Activated T-cell treated with anti-CD3 and anti-CD28 coated beads for 4 hours (primary cell): Measurements from ENCODE around the gene NAT8L.

Experiments used
- DNase-seq: peaks from one replicate; pipeline ENCODE4 v3.0.0-alpha.2; 2020

Gene NAT8L

GRCh38 chr4:2046031-2046961 lies 12.8 kb upstream of the NAT8L start:
- no peak for DNase-seq

DNA sequence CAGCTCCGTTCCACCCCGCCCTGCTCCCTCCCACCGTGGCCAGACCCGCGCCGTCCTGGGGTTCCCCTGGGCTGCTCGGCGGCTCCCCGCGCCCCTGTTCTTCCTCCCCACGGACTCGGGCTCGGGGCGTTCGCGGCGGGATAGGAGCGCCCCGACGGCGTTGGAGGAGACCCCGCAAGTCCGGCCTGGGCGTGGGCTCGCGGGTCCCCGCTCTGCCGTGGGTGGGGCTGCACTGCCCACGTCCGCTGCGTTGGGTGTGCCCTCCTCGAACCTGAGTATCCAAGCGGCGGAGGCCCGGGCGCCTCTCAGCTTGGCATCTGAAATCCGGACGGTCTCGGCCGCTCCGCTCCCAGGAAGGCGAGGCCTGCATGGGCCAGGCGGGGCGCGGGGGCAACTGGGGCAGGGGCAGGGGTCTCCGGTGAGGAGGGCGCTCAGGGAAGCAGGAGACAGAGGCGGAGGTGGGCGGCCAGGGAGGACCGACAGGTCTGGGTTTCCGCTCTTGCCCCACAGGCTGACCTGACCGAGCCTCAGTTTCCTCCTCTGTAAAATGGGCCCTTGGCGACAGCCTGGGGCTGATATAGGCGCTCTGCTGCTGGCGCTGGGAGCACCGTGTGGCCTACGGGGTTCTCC lies 12.0 kb upstream of the NAT8L start:
- no peak for DNase-seq

DNA sequence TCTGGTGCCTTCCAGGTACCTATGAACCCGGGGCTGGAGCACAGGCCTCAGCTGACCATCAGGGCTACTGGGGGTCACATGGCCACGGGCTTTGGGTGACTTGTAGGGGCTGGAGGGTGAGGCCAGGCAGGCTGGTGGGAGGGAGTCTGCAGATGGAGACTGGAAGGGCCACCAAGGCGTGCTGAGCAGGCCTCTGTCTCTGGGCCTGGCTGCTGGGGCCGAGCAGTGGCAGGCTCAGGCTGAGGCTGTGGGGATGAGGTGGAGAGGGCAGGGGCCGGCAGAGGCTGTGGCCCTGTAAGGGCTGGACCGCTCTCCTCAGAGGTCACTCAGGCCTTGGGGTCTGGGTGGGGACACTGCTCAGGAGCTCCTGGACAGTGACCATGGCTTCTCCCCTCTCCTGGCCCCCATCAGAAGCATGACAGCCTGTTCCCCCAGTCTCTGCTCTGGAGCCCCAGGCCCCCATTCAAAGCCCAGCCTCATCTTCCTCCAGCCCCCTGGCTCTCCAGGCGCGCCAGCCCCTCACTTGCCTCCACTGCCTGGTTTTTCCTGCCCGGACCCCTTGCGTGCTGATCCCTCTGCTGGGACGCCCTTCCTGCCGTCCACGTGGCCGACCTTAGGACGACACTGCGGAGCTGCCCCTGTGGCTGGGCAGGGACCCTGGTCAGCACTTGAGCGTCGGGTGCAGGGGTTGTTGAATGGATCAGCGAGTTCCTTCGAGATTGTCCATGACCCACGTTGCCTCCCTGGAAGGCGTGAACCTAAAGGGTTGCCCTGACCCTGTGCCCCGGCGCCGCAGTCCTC lies 11.1 kb upstream of the NAT8L start:
- no peak for DNase-seq

DNA sequence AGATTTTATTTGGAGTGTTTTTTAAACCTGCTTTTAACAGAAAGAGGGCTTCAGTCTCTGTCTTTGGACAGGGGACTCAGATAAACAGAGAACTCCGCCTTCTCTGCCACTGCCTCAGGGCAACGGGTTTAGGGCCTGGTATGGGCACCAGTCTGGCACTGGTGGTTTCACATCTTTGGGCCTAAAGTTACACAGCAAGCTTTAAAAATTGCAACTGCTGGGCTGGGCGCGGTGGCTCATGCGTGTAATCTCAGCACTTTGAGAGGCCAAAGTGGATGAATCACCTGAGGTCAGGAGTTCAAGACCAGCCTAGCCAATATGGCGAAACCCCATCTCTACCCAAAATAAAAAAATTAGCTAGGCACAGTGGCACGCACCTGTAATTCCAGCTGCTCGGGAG lies 10.3 kb upstream of the NAT8L start:
- DNase-seq = no peak

DNA sequence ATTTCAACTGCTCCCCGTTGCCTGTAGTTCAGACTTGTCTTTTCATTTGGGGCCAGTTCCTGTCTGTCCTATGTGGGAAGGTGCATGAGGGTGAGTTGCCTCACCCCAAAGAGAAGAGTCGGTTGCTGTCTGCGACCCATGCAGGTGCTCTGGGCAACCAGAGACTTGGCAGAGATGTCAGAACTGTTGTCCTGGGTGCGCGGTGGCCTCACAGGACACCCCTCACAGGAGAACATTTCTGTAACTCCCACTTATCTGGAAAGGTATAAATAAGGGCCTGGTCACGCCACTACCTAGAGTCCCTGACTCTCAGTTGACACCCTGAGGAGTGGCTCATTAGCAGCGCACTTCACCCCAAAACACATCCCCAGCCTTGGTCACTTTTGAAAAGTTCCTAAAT lies 9.7 kb upstream of the NAT8L start:
- no peak for DNase-seq

- no peak for DNase-seq
Observed at GRCh38 chr4:2049811-2050210, 9.3 kb upstream of the NAT8L start.

DNA sequence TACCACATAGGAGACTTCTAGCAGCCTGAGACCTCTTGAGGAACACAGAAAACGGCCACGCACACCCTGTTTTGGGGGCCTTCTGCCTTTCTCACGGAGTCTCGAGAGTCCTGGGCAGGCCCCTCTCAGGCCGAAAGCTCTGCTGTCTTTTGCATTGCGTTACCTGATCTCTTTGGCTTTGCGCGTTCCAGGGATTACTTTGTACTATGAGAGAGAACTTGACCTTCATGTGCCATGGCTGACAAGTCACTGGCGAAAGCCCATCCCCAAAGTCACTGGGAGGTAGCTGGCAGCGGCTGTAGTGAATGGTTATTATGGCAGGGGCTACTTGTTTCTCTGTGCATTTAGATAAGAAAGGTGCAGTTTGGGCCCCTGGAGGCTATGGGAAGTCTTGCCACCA lies 8.0 kb upstream of the NAT8L start:
- no peak for DNase-seq

DNA sequence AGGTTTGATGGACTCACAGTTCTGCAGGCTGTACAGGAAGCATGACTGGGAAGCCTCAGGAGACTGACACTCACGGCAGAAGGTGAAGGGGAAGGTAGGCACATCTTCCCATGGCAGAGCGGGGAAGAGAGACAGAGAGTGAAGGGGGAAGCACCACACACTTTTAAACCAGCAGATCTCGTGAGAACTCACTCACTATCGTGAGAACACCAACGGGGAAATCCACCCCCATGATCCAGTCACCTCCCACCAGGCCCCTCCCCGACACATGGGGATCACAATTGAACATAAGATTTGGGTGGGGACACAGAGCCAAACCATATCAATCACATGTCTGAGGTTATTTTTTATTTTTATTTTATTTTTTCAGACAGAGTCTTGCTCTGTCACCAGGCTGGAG lies 4.9 kb upstream of the NAT8L start:
- DNase-seq = no peak

DNA sequence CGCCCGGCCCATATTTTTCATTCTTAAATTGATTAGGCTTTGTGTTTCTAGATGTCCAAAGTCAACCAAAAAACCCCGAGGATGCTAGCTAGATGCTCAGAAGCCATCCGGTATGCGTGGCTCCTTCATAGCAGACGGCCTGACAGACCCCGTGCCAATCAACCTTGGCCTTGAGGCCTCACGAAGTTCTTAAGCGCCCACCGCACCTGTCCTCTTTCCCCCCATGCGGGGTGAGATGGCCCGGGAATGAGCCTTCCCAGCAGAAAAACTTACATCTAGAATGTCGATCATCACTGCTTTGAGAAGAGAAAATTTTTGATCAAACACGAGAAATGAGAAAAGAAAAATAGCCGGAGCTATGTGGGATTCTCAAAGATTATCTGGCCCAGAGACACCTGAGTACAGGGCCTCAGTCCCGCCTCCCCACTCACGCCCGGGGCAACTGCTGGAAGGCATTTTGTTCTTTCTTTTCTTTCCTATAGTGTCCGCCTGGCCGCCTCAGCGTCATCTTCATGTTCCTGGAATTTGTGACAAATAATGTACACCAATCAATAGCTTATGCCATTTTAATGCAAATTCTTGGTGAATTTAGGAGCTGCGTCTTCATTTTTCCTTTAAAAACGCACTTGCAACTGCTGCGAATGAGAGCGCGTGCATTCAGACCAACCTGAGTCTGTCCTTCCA lies 1.6 kb upstream of the NAT8L start:
- no peak for DNase-seq

DNA sequence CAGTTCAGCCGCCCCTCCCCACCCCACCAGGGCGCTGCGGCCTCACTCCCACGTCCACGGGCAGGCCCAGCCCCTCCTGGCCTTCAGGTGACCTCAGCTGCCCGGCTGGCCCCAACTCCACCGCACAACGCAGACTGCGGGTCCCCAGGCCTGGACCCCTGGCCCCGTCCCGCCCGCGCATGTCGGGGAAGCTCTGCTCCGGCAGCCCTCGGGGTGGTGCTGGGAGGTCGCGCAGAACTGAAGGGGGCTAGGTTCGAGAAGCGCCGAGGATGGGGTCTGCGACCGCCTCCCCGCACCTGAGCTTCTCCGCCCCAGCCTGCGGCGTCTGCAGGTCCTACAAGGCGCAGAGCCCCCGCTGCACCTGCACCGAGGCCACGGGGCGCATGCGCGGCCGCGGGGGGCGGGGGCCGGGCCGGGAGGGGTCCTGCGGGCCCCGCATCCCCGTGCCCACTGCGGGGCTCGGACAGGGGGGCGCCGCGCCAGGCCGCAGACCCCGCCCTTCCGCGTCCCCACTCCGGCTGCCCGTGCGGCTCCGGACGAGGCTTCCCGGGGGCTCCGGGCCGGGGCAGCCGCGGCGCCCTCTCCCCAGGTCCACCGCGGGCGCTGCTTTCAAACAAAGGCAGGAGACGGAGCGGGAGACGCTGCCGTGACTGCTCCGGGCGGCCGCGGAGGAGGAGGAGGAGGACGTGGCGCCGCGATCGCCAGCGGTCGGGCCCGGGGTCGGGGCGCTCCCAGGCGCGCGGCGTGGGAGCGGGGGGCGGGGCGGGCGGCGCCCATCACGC lies 672 bp upstream of the NAT8L start:
- no peak for DNase-seq

- no peak for DNase-seq
Observed at GRCh38 chr4:2059726-2060602, 837 bp downstream of the NAT8L start.

- DNase-seq = no peak
Observed at GRCh38 chr4:2060611-2061185, 1.6 kb downstream of the NAT8L start.

GRCh38 chr4:2061186-2062131 lies 2.3 kb downstream of the NAT8L start:
- no peak for DNase-seq

DNA sequence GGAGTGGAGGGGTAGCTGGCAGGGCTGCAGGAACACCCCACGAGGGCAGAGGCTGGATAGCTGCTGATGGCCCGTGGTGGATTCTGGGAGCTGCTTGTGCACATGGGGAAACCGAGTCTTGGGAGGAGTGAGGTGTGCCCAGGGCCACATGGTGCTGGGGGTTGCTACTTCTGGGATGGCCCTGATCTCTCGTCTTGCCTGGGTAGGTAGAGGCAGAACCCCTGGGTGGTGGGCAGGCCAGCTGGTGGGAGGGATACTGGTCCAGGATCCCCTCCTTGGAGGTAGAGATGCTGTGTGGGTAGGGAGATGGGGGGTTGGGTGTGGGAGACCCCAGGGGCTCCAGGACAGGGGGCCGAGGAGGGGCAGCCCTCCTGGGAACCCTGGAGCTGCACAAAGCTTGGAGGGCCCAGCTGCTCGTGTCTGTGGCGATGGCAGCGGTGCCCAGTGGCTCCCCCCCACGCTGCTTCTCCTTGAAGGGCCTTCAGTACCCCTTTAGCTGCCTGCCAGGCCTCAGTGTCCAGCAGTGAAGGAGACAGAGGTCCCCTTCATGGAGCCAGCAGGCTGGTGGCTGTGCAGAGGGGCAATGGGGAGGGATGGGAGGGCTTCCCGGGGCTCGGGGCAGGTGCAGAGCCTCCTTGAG lies 3.2 kb downstream of the NAT8L start:
- DNase-seq = no peak

DNA sequence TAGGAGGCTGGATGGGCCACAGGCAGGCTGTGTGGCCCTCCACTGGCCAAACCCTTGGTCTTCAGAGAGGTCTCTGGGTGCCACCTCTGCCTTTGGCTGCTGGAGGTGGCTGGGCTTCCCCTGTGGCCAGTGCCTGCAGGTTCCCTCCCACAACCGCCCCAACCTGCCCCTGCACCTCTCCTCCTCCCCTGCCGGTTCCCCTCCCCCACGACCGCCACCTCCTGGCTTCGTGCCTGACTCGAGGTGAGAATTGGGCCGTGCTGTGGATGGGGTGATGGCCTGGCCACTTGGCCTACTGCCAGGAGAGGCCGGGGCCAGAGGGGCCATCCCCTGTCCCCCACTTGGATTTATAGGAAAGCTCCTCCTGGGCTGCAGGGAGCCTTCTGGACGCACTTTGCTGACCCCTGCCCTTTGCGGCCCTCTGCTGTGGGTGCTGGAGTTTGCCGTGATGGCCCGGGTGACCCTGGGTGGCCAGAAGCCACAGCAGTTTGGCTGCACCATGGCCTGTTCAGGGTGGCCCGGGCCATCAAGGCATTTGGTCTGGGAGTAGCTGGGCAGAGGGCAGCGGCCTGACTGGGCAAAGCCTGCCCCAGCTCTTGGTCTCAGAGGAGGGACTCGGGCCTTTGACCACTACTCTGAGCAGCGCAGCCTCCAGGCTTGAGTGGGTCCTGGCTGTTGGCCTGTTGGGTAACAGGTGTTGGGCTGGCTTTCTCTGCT lies 3.8 kb downstream of the NAT8L start:
- no peak for DNase-seq

GRCh38 chr4:2063557-2064275 lies 4.6 kb downstream of the NAT8L start:
- DNase-seq = no peak

DNA sequence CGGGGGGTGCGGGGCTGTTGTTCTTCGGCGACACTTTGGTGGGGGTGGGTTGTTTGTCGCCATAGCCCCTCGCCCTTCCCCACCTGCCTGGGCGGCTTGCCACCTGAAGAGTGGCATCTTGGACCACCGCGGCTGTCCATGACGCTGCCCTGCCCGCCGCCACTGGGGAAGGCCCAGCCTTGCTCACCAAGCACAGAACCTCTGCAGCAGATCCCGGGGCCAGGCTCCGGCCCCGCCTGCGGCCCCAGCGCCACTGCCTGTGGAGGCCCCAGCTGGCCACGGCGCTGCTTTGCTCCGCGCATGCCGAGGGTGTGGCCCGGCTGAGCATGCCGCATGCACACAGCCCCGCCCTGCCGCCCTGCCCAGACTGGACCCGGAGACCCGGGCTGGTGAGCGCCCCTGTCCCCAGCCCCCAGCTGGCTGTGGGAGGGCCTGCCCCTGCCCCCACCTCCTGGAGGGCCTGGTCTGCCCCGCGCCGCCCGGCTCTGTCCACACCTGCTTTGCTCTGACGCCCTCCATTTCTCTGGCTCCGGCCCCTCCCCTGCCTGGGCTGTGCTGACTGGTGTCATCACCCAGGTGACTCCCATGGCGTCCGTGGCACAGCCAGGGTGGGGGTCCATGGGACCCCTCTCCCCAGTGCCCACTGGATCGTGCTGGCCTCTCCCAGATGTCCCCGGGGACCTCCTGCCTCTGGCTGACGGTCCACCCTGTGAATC lies 5.3 kb downstream of the NAT8L start:
- DNase-seq = no peak
